Measurements from ENCODE around the gene JPH3. TPM values are rescaled to one million over a fixed set of nuclear protein-coding genes. Genes with fewer than 3 reads are reported as not detected.

JPH3 gene
- polyA plus RNA-seq, 1 experiment: 0.02 TPM

DNA sequence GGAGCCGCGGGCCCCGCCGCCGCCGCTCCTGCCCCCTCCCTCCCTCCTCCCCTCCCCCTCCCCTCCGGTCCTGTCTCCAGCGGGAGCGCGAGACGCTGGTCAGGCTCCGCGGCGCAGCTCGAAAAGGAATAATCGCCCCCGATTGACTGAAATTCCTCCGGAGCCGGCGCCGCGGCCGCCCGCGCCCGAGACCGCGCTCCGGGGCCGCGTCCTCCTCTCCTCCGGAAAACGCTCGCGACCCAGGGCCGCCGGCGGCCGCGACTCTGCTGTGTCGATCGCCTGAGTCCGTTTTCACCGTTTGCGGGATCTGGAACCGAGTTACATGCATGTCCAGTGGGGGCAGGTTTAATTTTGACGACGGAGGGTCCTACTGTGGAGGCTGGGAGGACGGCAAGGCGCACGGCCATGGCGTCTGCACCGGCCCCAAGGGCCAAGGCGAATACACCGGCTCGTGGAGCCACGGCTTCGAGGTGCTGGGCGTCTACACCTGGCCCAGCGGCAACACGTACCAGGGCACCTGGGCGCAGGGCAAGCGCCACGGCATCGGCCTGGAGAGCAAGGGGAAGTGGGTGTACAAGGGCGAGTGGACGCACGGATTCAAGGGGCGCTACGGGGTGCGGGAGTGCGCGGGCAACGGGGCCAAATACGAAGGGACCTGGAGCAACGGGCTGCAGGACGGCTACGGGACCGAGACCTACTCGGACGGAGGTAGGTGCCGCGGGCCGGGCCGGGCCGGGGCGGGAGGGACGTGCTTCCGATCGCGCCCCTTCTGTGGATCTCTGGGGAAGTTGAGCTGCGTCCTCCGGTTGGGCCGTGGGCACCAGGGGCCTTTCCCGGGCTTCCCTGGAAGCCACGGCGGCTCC is 744 bp downstream of the JPH3 start:
- Histone ChIP-seq H3K27me3 (ENCODE audit: control insufficient read depth, insufficient read depth, low read length) (peaks cover 66% of the 10 kb centered on the region), H3K27ac (ENCODE audit: low read depth, low read length) (no peak overlapping the region), H3K4me3 (ENCODE audit: low read depth, low read length) (no peak overlapping the region), H3K9me3 (ENCODE audit: control insufficient read depth, insufficient read depth, low read length) (peaks cover 7% of the 10 kb centered on the region)
- DNase-seq (ENCODE audit: low read depth, low spot score): no peak
- CTCF ChIA-PET: interaction anchor here (0.6 kb wide), 1 partner anchor 33 kb away, joined by 3 read pairs; no protein-coding TSS in a partner anchor
- POLR2A ChIA-PET: no interaction called here
- TF ChIP-seq, protein P1, sequence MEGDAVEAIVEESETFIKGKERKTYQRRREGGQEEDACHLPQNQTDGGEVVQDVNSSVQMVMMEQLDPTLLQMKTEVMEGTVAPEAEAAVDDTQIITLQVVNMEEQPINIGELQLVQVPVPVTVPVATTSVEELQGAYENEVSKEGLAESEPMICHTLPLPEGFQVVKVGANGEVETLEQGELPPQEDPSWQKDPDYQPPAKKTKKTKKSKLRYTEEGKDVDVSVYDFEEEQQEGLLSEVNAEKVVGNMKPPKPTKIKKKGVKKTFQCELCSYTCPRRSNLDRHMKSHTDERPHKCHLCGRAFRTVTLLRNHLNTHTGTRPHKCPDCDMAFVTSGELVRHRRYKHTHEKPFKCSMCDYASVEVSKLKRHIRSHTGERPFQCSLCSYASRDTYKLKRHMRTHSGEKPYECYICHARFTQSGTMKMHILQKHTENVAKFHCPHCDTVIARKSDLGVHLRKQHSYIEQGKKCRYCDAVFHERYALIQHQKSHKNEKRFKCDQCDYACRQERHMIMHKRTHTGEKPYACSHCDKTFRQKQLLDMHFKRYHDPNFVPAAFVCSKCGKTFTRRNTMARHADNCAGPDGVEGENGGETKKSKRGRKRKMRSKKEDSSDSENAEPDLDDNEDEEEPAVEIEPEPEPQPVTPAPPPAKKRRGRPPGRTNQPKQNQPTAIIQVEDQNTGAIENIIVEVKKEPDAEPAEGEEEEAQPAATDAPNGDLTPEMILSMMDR (IDR thresholded peaks at IDR 0.05; ENCODE audit: low read depth, low read length): no peak

GRCh38 chr16:87603684-87604633 is 1.7 kb downstream of the JPH3 start:
- no peak for DNase-seq (ENCODE audit: low read depth, low spot score)
- Histone ChIP-seq H3K4me3 (ENCODE audit: low read depth, low read length) (no peak overlapping the region), H3K27ac (ENCODE audit: low read depth, low read length) (no peak overlapping the region), H3K27me3 (ENCODE audit: control insufficient read depth, insufficient read depth, low read length) (peaks cover 63% of the 10 kb centered on the region), H3K9me3 (ENCODE audit: control insufficient read depth, insufficient read depth, low read length) (peaks cover 7% of the 10 kb centered on the region)
- ChIA-PET CTCF (interaction anchor here (0.6 kb wide), 1 partner anchor 33 kb away, joined by 3 read pairs; no protein-coding TSS in a partner anchor), POLR2A (no interaction called here)
- TF ChIP-seq, protein P1 (IDR thresholded peaks at IDR 0.05; ENCODE audit: low read depth, low read length): no peak

DNA sequence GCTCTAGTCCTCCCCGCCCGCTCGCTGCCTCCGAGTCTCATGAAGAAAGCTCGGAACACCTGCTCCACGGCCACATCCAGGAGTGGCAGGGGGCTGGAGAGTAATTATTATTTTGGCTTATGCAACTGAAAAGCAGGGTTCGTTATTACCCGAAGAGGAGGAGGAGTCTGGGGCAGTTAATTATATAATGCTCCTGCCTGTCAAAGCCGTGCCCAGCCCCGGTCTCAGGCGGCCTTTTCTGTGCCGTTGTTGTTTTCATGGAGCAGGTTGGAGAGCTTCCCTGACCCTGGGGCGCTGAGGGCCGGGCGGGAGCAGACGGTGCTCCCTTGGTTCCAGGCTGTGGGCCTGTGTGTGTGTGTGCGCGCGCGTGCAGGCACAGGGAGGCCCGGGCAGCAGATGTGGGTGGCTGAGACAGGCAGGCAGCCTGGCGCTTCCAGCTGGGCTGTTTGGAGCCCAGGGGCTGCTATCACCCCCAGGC is 2.4 kb downstream of the JPH3 start:
- ChIA-PET CTCF (no interaction called here), POLR2A (no interaction called here)
- TF ChIP-seq, protein P1 (IDR thresholded peaks at IDR 0.05; ENCODE audit: low read depth, low read length): no peak
- no peak for DNase-seq (ENCODE audit: low read depth, low spot score)
- Histone ChIP-seq H3K4me3 (ENCODE audit: low read depth, low read length) (no peak overlapping the region), H3K27me3 (ENCODE audit: control insufficient read depth, insufficient read depth, low read length) (peaks cover 56% of the 10 kb centered on the region), H3K9me3 (ENCODE audit: control insufficient read depth, insufficient read depth, low read length) (peaks cover 3% of the 10 kb centered on the region; the same call in 1 of the 2 replicates), H3K27ac (ENCODE audit: low read depth, low read length) (no peak overlapping the region)

DNA sequence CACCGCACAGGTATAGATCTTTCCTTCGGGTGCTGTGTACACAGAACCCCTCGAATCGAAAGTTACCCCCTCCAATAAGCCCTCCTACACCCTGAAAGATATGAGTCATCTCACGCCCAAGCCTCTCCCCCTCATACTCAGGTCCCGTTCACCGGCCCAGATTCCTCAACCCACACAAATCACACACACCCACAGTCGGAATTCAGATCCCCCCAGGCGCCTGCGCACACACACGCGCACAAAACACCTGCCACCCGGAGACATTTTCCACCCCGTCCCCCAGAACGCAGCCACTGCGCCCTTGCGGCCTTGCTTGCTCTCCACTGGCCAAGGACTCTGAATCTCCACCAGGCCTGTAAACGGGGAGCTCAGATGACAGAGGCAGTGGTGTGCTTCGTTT is 4.9 kb downstream of the JPH3 start:
- H3K9me3 ChIP-seq (ENCODE audit: control insufficient read depth, insufficient read depth, low read length): peaks cover 3% of the 10 kb centered on the region; the same call in 1 of the 2 replicates
- peaks cover 39% of the 10 kb centered on the region for H3K27me3 ChIP-seq (ENCODE audit: control insufficient read depth, insufficient read depth, low read length)
- CTCF ChIA-PET: no interaction called here
- H3K4me3 ChIP-seq (ENCODE audit: low read depth, low read length): no peak overlapping the region
- TF ChIP-seq, protein P1 (IDR thresholded peaks at IDR 0.05; ENCODE audit: low read depth, low read length): no peak
- POLR2A ChIA-PET: no interaction called here
- no peak overlapping the region for H3K27ac ChIP-seq (ENCODE audit: low read depth, low read length)
- DNase-seq (ENCODE audit: low read depth, low spot score): no peak
